GM12864 (cell line): ENCODE results near the gene FOXF2.

ENCODE experiments used
- DNase-seq: peaks from one replicate; pipeline ENCODE4 v3.0.0-alpha.2; 2011; ENCODE audit warnings: low read depth
- H3K4me3 ChIP-seq: 2 replicates; pipeline ENCODE4 v1.5.1; 2011; ENCODE audit warnings: mild to moderate bottlenecking, low read depth, low read length, control low read depth
- CTCF ChIP-seq: IDR thresholded peaks from 2 replicates; pipeline ENCODE4 v1.5.1; 2011; ENCODE audit warnings: low read depth, mild to moderate bottlenecking, moderate library complexity, low read length, control low read depth, inconsistent platforms; ENCODE audit errors: missing control alignments

The FOXF2 gene

GRCh38 chr6:1422290-1422689 is 32.9 kb downstream of the FOXF2 start:
- no peak overlapping the region for H3K4me3 ChIP-seq
- DNase-seq: no peak
- TF ChIP-seq CTCF: no peak

GRCh38 chr6:1423578-1423977 is 34.2 kb downstream of the FOXF2 start:
- no peak for TF ChIP-seq CTCF
- H3K4me3 ChIP-seq: no peak overlapping the region
- DNase-seq: no peak

GRCh38 chr6:1424306-1424927 is 35.0 kb downstream of the FOXF2 start:
- peak; percentile 75 for TF ChIP-seq CTCF
- DNase-seq: no peak
- no peak overlapping the region for H3K4me3 ChIP-seq

- no peak for DNase-seq
- no peak for TF ChIP-seq CTCF
- H3K4me3 ChIP-seq: no peak overlapping the region
Measured at GRCh38 chr6:1426416-1426815, 37.0 kb downstream of the FOXF2 start.

- no peak for TF ChIP-seq CTCF
Measured at GRCh38 chr6:1435806-1436205, 46.4 kb downstream of the FOXF2 start.

GRCh38 chr6:1436334-1437306 is 47.2 kb downstream of the FOXF2 start:
- peak; percentile 15 for DNase-seq
- peak; percentile 77 for TF ChIP-seq CTCF
- H3K4me3 ChIP-seq: no peak overlapping the region

More at GRCh38 chr6:1435806-1436205, 46.4 kb downstream of the FOXF2 start:
- no peak overlapping the region for H3K4me3 ChIP-seq
- DNase-seq: no peak
